ENCODE results near the gene TFDP1. TPM values are rescaled to one million over a fixed set of nuclear protein-coding genes. Genes with fewer than 3 reads are reported as not detected.

The TFDP1 gene
- total RNA-seq, 6 experiments from 2014 or later: 21.7 to 26.9 (median 25.1) TPM

DNA sequence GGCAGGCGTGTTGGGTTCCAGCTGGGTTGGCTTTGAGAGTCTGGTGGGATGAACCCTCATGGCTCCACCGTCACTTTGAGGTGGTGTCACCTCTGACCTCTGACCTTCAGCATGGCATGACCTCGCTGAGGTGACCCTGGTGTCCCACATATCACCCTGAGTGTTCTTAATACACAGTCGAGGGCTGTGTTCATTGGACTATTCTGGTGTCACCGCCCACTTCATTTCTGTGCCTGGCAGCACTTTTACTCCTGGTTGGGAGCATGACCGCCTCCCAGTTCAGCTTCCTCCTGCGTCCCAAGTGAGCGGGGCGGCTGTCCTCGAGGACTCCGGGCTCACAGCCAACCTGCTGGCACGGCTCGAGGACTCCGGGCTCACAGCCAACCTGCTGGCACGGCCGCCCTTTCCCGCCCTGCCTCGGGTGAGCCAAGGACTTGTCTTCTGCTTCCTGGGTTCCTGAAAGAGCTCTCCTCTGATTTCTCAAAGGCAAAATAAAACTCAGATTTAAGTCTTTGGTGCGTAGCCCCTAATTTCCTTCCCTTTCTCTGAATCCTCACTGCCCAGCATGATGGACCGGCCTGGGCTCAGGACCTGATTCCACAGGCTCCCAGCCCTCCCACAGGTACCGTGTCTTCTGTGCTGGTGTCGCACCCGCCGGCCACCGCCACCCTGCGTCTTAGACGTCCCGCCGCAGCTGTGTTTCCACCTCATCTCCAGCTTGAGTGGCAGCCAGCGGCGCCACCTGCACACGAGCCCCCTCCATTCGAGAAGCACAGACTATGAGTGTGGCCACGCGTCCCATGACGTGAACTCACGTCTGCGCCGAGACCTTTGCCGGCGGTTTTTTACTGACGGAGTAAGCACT, 63.0 kb downstream of the TFDP1 start:
- 38% methylated on average over 28 of the region's 42 CpGs for WGBS (ENCODE audit: insufficient coverage, low coverage, low lambda C conversion rate, missing lambda C conversion rate)
- Histone ChIP-seq H3K4me3 (no peak overlapping the region), H3K9me3 (no peaks in the 10 kb centered on the region), H3K27me3 (no peaks in the 10 kb centered on the region), H3K36me3 (no peaks in the 10 kb centered on the region), H3K4me1 (peaks cover 0 to 24% (median 6%) of the 10 kb centered on the region in 4 donors), H3K27ac (peak overlapping the region in 2 of 3 donors; percentile 39 to 70)
- ATAC-seq: peak; percentile 94 to 96 (median 96)
- DNase-seq: peak; percentile 91 to 96 (median 94)
- TF ChIP-seq, protein P1, sequence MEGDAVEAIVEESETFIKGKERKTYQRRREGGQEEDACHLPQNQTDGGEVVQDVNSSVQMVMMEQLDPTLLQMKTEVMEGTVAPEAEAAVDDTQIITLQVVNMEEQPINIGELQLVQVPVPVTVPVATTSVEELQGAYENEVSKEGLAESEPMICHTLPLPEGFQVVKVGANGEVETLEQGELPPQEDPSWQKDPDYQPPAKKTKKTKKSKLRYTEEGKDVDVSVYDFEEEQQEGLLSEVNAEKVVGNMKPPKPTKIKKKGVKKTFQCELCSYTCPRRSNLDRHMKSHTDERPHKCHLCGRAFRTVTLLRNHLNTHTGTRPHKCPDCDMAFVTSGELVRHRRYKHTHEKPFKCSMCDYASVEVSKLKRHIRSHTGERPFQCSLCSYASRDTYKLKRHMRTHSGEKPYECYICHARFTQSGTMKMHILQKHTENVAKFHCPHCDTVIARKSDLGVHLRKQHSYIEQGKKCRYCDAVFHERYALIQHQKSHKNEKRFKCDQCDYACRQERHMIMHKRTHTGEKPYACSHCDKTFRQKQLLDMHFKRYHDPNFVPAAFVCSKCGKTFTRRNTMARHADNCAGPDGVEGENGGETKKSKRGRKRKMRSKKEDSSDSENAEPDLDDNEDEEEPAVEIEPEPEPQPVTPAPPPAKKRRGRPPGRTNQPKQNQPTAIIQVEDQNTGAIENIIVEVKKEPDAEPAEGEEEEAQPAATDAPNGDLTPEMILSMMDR (IDR thresholded peaks at IDR 0.05): no peak
- TF ChIP-seq POLR2A (IDR thresholded peaks at IDR 0.05): no peak
- intact Hi-C loops (cut with DNase I): no loop called here

DNA sequence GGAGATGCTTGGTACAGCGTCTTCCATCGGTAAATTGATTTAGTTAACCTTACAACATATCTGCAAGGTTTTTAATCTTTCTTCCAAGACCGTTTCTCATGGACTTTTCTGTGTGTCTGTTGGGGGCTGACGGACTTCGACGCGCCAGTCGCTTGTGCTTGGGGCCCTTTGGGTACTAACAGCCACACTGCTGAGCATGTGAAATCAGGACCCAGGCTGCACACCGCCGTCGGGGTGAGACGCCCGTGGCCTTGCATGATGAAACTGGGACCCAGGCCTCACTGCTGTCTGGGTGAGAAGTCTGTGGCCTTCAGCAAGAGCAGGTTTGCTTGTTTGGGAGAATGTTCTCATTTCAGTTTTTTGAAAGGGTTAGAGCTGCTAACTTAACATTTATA, 63.7 kb downstream of the TFDP1 start:
- Histone ChIP-seq H3K27ac (peak overlapping the region in 1 of 3 donors; percentile 55), H3K9me3 (no peaks in the 10 kb centered on the region), H3K4me3 (no peak overlapping the region), H3K36me3 (no peaks in the 10 kb centered on the region), H3K4me1 (peaks cover 0 to 24% (median 6%) of the 10 kb centered on the region in 4 donors), H3K27me3 (no peaks in the 10 kb centered on the region)
- DNase-seq: peak in 2 of 3 donors; percentile 44 to 53
- intact Hi-C loops (cut with DNase I): no loop called here
- ATAC-seq: no peak
- WGBS (ENCODE audit: insufficient coverage, low coverage, low lambda C conversion rate, missing lambda C conversion rate): 81% methylated on average over 8 of the region's 13 CpGs
- TF ChIP-seq, protein P1 (IDR thresholded peaks at IDR 0.05): no peak
- TF ChIP-seq POLR2A (IDR thresholded peaks at IDR 0.05): no peak

DNA sequence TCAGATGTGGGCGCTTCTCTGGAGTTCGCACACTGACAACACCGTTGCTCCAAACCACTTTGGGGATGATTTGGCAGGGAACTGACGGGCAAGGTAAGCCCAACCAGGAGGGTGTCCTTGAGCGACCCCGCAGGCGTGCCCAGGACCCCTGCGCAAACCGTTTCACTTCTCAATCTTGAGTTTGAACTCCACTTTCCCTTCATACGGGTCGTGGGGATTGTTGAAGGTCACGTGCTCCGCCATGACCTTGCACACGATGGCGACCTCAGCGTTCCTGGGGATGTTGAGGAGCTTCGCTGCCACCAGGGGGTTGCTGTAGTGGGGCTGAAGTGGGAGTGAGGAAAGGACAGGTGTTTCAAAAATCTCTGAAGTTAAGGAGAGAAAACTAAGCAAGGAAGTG, 64.7 kb downstream of the TFDP1 start:
- DNase-seq (peak in 2 of 3 donors; percentile 32 to 43), ATAC-seq (no peak)
- TF ChIP-seq POLR2A (IDR thresholded peaks at IDR 0.05): no peak
- TF ChIP-seq, protein P1 (IDR thresholded peaks at IDR 0.05): no peak
- no peaks in the 10 kb centered on the region for H3K36me3 ChIP-seq
- H3K27ac ChIP-seq: no peak overlapping the region
- H3K4me1 ChIP-seq: peaks cover 0 to 24% (median 6%) of the 10 kb centered on the region in 4 donors
- no peaks in the 10 kb centered on the region for H3K9me3 ChIP-seq
- intact Hi-C loops (cut with DNase I): no loop called here
- WGBS (ENCODE audit: insufficient coverage, low coverage, low lambda C conversion rate, missing lambda C conversion rate): 86% methylated on average over 11 of the region's 17 CpGs
- H3K27me3 ChIP-seq: no peaks in the 10 kb centered on the region
- no peak overlapping the region for H3K4me3 ChIP-seq

DNA sequence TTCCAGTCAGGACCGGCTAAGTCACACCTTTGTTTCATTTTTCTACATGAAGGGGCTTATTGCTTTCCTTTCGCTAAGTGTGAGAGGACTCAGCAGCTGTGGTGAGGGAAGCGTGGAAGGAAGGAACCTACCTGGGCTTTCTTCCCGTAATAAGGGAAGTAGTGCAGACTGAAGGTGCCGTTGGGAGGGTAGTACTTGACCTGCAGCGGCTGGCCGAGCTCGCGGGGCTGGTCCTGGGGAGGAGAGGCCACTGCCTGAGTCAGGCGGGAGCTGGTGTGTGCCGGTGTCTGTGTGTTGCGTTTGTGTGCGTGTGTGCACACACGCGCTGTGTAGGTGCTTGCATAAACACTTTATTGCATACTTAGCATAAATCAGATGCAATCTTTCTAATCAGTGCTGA, 65.7 kb downstream of the TFDP1 start:
- Histone ChIP-seq H3K27me3 (no peaks in the 10 kb centered on the region), H3K9me3 (no peaks in the 10 kb centered on the region), H3K4me1 (peaks cover 0 to 20% (median 6%) of the 10 kb centered on the region in 4 donors), H3K27ac (no peak overlapping the region), H3K36me3 (no peaks in the 10 kb centered on the region), H3K4me3 (no peak overlapping the region)
- WGBS (ENCODE audit: insufficient coverage, low coverage, low lambda C conversion rate, missing lambda C conversion rate): 80% methylated on average over 5 of the region's 15 CpGs
- DNase-seq: peak in 2 of 3 donors; percentile 27 to 37
- intact Hi-C loops (cut with DNase I): no loop called here
- TF ChIP-seq POLR2A (IDR thresholded peaks at IDR 0.05): no peak
- TF ChIP-seq, protein P1 (IDR thresholded peaks at IDR 0.05): no peak
- ATAC-seq: no peak

Data from right lobe of liver (tissue), 6 donors.